HG03571 (cell line): ENCODE data around the gene NUCB1.
"Not testable (repeated sequence)": the region's sequence is repeated elsewhere in the genome, so short reads cannot be mapped to it uniquely, and the experiment has no call there.

Experiments used
- ATAC-seq: cut with Tn5 transposase; IDR thresholded peaks from one replicate; pipeline ENCODE4 v1.9.1; 2021; ENCODE audit not compliant: unreplicated experiment

NUCB1 gene

GRCh38 chr19:48899781-48900476, at the start of gene NUCB1:
Gene NUCB1, plus strand, starts transcription at chr19:48900312. Its CDS starts 485 bp downstream, at chr19:48900797.
- ATAC-seq, result peak; percentile 69

GRCh38 chr19:48852292-48852691, 47.8 kb upstream of the NUCB1 start:
- ATAC-seq, result no peak

- ATAC-seq, result no peak
Observed at GRCh38 chr19:48853483-48853882, 46.6 kb upstream of the NUCB1 start.

GRCh38 chr19:48854103-48854502, 46.0 kb upstream of the NUCB1 start:
- no peak for ATAC-seq

GRCh38 chr19:48856921-48857320, 43.2 kb upstream of the NUCB1 start:
- ATAC-seq, result no peak

GRCh38 chr19:48858984-48859710, 41.0 kb upstream of the NUCB1 start:
- ATAC-seq, result no peak

GRCh38 chr19:48859711-48860572, 40.2 kb upstream of the NUCB1 start:
- no peak for ATAC-seq

GRCh38 chr19:48861313-48861712, 38.8 kb upstream of the NUCB1 start:
- no peak for ATAC-seq

- ATAC-seq, result no peak
Observed at GRCh38 chr19:48862827-48863226, 37.3 kb upstream of the NUCB1 start.

GRCh38 chr19:48866692-48867091, 33.4 kb upstream of the NUCB1 start:
- no peak for ATAC-seq

GRCh38 chr19:48867123-48867745, 32.9 kb upstream of the NUCB1 start:
- ATAC-seq, result no peak

GRCh38 chr19:48867746-48868113, 32.4 kb upstream of the NUCB1 start:
- no peak for ATAC-seq

GRCh38 chr19:48868114-48868886, 31.8 kb upstream of the NUCB1 start, which contains the start of gene PLEKHA4:
Gene PLEKHA4, minus strand, starts transcription at chr19:48868617. Its CDS starts 997 bp downstream, at chr19:48867620.
- no peak for ATAC-seq

GRCh38 chr19:48870048-48870447, 30.1 kb upstream of the NUCB1 start:
- ATAC-seq, result no peak

- not testable (repeated sequence) for ATAC-seq
Observed at GRCh38 chr19:48871471-48872181, 28.5 kb upstream of the NUCB1 start.

GRCh38 chr19:48872182-48872883, 27.8 kb upstream of the NUCB1 start, which contains the start of gene PPP1R15A:
Gene PPP1R15A, plus strand, starts transcription at chr19:48872421. Its CDS starts 813 bp downstream, at chr19:48873234.
- ATAC-seq, result peak; percentile 45

- ATAC-seq, result no peak
Observed at GRCh38 chr19:48872884-48873475, 27.1 kb upstream of the NUCB1 start.

GRCh38 chr19:48873476-48874302, 26.4 kb upstream of the NUCB1 start:
- ATAC-seq, result no peak
